GM19468 (cell line): ENCODE measurements around the gene CLDN16.

Experiments
- ATAC-seq: cut with Tn5 transposase; IDR thresholded peaks from one replicate; pipeline ENCODE4 v1.9.1; 2021; ENCODE audit warnings: mild to moderate bottlenecking, moderate library complexity, moderate number of reproducible peaks; ENCODE audit not compliant: unreplicated experiment; ENCODE audit errors: extremely low read depth

CLDN16 gene

GRCh38 chr3:190378240-190378891 lies 9.6 kb upstream of the CLDN16 start:
- ATAC-seq, result no peak

- no peak for ATAC-seq
Measured at GRCh38 chr3:190380184-190380583, 7.8 kb upstream of the CLDN16 start.

- no peak for ATAC-seq
Measured at GRCh38 chr3:190381441-190381840, 6.5 kb upstream of the CLDN16 start.

- no peak for ATAC-seq
Measured at GRCh38 chr3:190382082-190382481, 5.9 kb upstream of the CLDN16 start.

GRCh38 chr3:190384309-190384756 lies 3.6 kb upstream of the CLDN16 start:
- ATAC-seq, result no peak

- ATAC-seq, result no peak
Measured at GRCh38 chr3:190385731-190386688, 2.0 kb upstream of the CLDN16 start.

GRCh38 chr3:190388703-190389102 lies 740 bp downstream of the CLDN16 start:
- no peak for ATAC-seq

- ATAC-seq, result no peak
Measured at GRCh38 chr3:190396001-190396400, 8.0 kb downstream of the CLDN16 start.

GRCh38 chr3:190397889-190398288 lies 9.9 kb downstream of the CLDN16 start:
- ATAC-seq, result no peak

GRCh38 chr3:190399677-190400076 lies 11.7 kb downstream of the CLDN16 start:
- ATAC-seq, result no peak

GRCh38 chr3:190401963-190402362 lies 14.0 kb downstream of the CLDN16 start:
- ATAC-seq, result no peak

GRCh38 chr3:190404715-190405114 lies 16.8 kb downstream of the CLDN16 start:
- no peak for ATAC-seq

- no peak for ATAC-seq
Measured at GRCh38 chr3:190414297-190414696, 26.3 kb downstream of the CLDN16 start.

- ATAC-seq, result no peak
Measured at GRCh38 chr3:190424108-190424477, 36.1 kb downstream of the CLDN16 start.

- peak; percentile 31 for ATAC-seq
Measured at GRCh38 chr3:190424478-190425439, 36.8 kb downstream of the CLDN16 start.

GRCh38 chr3:190425833-190426232 lies 37.9 kb downstream of the CLDN16 start:
- no peak for ATAC-seq

GRCh38 chr3:190426806-190427507 lies 39.0 kb downstream of the CLDN16 start:
- ATAC-seq, result no peak

GRCh38 chr3:190429681-190430080 lies 41.7 kb downstream of the CLDN16 start:
- no peak for ATAC-seq

GRCh38 chr3:190430906-190431305 lies 42.9 kb downstream of the CLDN16 start:
- no peak for ATAC-seq

- no peak for ATAC-seq
Measured at GRCh38 chr3:190432216-190432615, 44.3 kb downstream of the CLDN16 start.
